GM12892 (cell line): ENCODE measurements around the gene CFAP53.

ENCODE experiments used
- POLR2A ChIP-seq: IDR thresholded peaks from 2 replicates; pipeline ENCODE4 v1.6.1; 2011; ENCODE audit warnings: low read depth, low read length, control low read depth
- POLR2AphosphoS5 ChIP-seq: IDR thresholded peaks from 2 replicates; pipeline ENCODE4 v1.6.1; 2011; ENCODE audit warnings: low read depth, low read length, control low read depth

DNA sequence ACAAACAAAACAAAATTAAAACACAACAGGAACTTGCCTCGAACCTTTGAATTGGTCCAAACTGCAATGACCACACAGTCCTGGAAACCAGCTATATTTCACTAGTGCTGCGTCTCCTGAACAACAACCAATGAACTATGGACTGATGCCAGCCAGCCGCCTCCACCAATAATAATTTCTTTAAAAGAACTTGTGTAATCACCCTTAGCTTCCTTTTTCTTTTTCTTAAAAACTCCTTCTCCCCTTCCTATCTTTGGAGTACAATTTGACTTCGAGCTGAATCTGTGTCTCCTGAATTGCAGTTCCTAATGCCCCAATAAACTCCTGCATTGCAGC, 22.8 kb upstream of the CFAP53 start:
- TF ChIP-seq POLR2AphosphoS5 (no peak), POLR2A (no peak)
